Neural progenitor cell (in vitro differentiated cells): Measurements from ENCODE around the gene STKLD1. TPM values are rescaled to one million over a fixed set of nuclear protein-coding genes. Genes with fewer than 3 reads are reported as not detected.

Experiments
- DNase-seq: peaks from one replicate; pipeline ENCODE4 v3.0.0-alpha.2; 2016; ENCODE audit warnings: low spot score
- H2AFZ ChIP-seq: fragments of 200-600 bp; sonication (generic); replicated peaks from 2 replicates; pipeline ENCODE4 v1.6.1; 2016; ENCODE audit warnings: antibody characterized with exemption
- H3F3A ChIP-seq: fragments of 200-600 bp; sonication (generic); 2 replicates; pipeline ENCODE4 v1.6.1; 2016; ENCODE audit warnings: antibody characterized with exemption, low read depth
- H3K27ac ChIP-seq: fragments of 200-600 bp; sonication (generic); 2 replicates; pipeline ENCODE4 v1.5.1; 2016; ENCODE audit warnings: mild to moderate bottlenecking
- H3K27me3 ChIP-seq: fragments of 200-600 bp; sonication (generic); 2 replicates; pipeline ENCODE4 v1.6.1; 2016; ENCODE audit warnings: mild to moderate bottlenecking, moderate library complexity
- H3K36me3 ChIP-seq: fragments of 200-600 bp; sonication (generic); 2 replicates; pipeline ENCODE4 v1.5.1; 2016
- H3K4me1 ChIP-seq: fragments of 200-600 bp; sonication (generic); 2 replicates; pipeline ENCODE4 v1.6.1; 2016; ENCODE audit warnings: mixed run types
- H3K4me2 ChIP-seq: fragments of 200-600 bp; sonication (generic); 2 replicates; pipeline ENCODE4 v1.6.1; 2016
- H3K4me3 ChIP-seq: fragments of 200-600 bp; sonication (generic); 2 replicates; pipeline ENCODE4 v1.5.1; 2016
- H3K79me2 ChIP-seq: fragments of 200-600 bp; sonication (generic); 2 replicates; pipeline ENCODE4 v1.6.1; 2016; ENCODE audit warnings: low read depth
- H3K9ac ChIP-seq: fragments of 200-600 bp; sonication (generic); 2 replicates; pipeline ENCODE4 v1.6.1; 2016
- H3K9me3 ChIP-seq: fragments of 200-600 bp; sonication (generic); 2 replicates; pipeline ENCODE4 v1.5.1; 2016; ENCODE audit warnings: low read depth
- H4K20me1 ChIP-seq: fragments of 200-600 bp; sonication (generic); 2 replicates; pipeline ENCODE4 v1.6.1; 2016; ENCODE audit warnings: low read depth
- H3K27ac Mint-ChIP-seq: 3 replicates; pipeline ENCODE4 v1.8.0; 2021; ENCODE audit warnings: mixed read lengths
- H3K27me3 Mint-ChIP-seq: 2 replicates; pipeline ENCODE4 v1.8.0; 2022; ENCODE audit warnings: low read depth, mild to moderate bottlenecking, inconsistent platforms, moderate library complexity, mixed read lengths; ENCODE audit not compliant: insufficient read depth
- H3K36me3 Mint-ChIP-seq: 3 replicates; pipeline ENCODE4 v1.8.0; 2021; ENCODE audit warnings: mixed read lengths
- H3K4me1 Mint-ChIP-seq: 3 replicates; pipeline ENCODE4 v1.8.0; 2021; ENCODE audit warnings: mixed read lengths
- H3K4me3 Mint-ChIP-seq: 3 replicates; pipeline ENCODE4 v1.8.0; 2021; ENCODE audit warnings: mild to moderate bottlenecking, moderate library complexity, mixed read lengths
- H3K9me3 Mint-ChIP-seq: 3 replicates; pipeline ENCODE4 v1.8.0; 2020; ENCODE audit warnings: mixed read lengths
- CTCF ChIP-seq: fragments of 200-600 bp; sonication (generic); IDR thresholded peaks from 2 replicates; pipeline ENCODE4 v1.5.1; 2017; ENCODE audit warnings: antibody characterized with exemption, mild to moderate bottlenecking
- EZH2 ChIP-seq: fragments of 200-600 bp; sonication (generic); IDR thresholded peaks from 2 replicates; pipeline ENCODE4 v1.6.1; 2017; ENCODE audit warnings: antibody characterized with exemption, mild to moderate bottlenecking, moderate library complexity
- EZH2phosphoT487 ChIP-seq: fragments of 200-600 bp; sonication (generic); IDR thresholded peaks from 2 replicates; pipeline ENCODE4 v1.6.1; 2017; ENCODE audit warnings: antibody characterized with exemption
- total RNA-seq: library from RNA; depleted of rRNA; stranded (reverse); fragments of >200 nt; gene quantifications from 2 replicates; pipeline ENCODE4 v1.2.3, GENCODE V29; 2015; ENCODE audit warnings: low replicate concordance

Gene STKLD1
- total RNA-seq, 1 donor from 2014 or later: 0.58 TPM

GRCh38 chr9:133340256-133340655, 35.9 kb upstream of the STKLD1 start:
- Mint-ChIP-seq H3K27ac (no peak overlapping the region), H3K9me3 (no peaks in the 10 kb centered on the region), H3K4me1 (peaks cover 6% of the 10 kb centered on the region), H3K27me3 (peaks cover 5% of the 10 kb centered on the region), H3K36me3 (peaks cover 22% of the 10 kb centered on the region), H3K4me3 (no peak overlapping the region)
- Histone ChIP-seq H3K4me2 (no peak overlapping the region), H3K36me3 (no peaks in the 10 kb centered on the region), H3K4me1 (peaks cover 5% of the 10 kb centered on the region), H3K27ac (no peak overlapping the region), H3K9me3 (no peaks in the 10 kb centered on the region), H3K4me3 (no peak overlapping the region), H3K79me2 (peaks cover 10% of the 10 kb centered on the region), H2AFZ (no peak overlapping the region), H3K9ac (no peak overlapping the region), H3F3A (peaks cover 30% of the 10 kb centered on the region), H3K27me3 (no peaks in the 10 kb centered on the region), H4K20me1 (peaks cover 10% of the 10 kb centered on the region)
- DNase-seq: no peak
- TF ChIP-seq CTCF: no peak
- no peak for TF ChIP-seq EZH2
- no peak for TF ChIP-seq EZH2phosphoT487

- Histone ChIP-seq H3K27ac (no peak overlapping the region), H3K79me2 (peaks cover 10% of the 10 kb centered on the region), H3F3A (peaks cover 26% of the 10 kb centered on the region), H4K20me1 (peaks cover 14% of the 10 kb centered on the region), H3K4me2 (no peak overlapping the region), H3K4me1 (peaks cover 5% of the 10 kb centered on the region), H3K36me3 (no peaks in the 10 kb centered on the region), H3K9me3 (no peaks in the 10 kb centered on the region), H3K9ac (no peak overlapping the region), H3K4me3 (no peak overlapping the region), H2AFZ (no peak overlapping the region), H3K27me3 (no peaks in the 10 kb centered on the region)
- TF ChIP-seq CTCF (no peak), EZH2phosphoT487 (no peak), EZH2 (no peak)
- no peak for DNase-seq
- H3K4me1 Mint-ChIP-seq: peaks cover 4% of the 10 kb centered on the region
- no peak overlapping the region for H3K27ac Mint-ChIP-seq
- H3K9me3 Mint-ChIP-seq: no peaks in the 10 kb centered on the region
- H3K36me3 Mint-ChIP-seq: peaks cover 22% of the 10 kb centered on the region
- H3K4me3 Mint-ChIP-seq: no peak overlapping the region
- peaks cover 3% of the 10 kb centered on the region for H3K27me3 Mint-ChIP-seq
Observed at GRCh38 chr9:133340916-133341315, 35.2 kb upstream of the STKLD1 start.

- Histone ChIP-seq H3K4me3 (no peak overlapping the region), H3F3A (peaks cover 24% of the 10 kb centered on the region), H3K36me3 (no peaks in the 10 kb centered on the region), H3K9ac (no peak overlapping the region), H3K4me1 (peaks cover 5% of the 10 kb centered on the region), H3K27ac (no peak overlapping the region), H3K9me3 (no peaks in the 10 kb centered on the region), H4K20me1 (peaks cover 20% of the 10 kb centered on the region), H3K79me2 (peaks cover 16% of the 10 kb centered on the region), H3K27me3 (no peaks in the 10 kb centered on the region), H2AFZ (no peak overlapping the region), H3K4me2 (no peak overlapping the region)
- Mint-ChIP-seq H3K27ac (no peak overlapping the region), H3K4me3 (no peak overlapping the region), H3K27me3 (peaks cover 3% of the 10 kb centered on the region), H3K36me3 (peaks cover 22% of the 10 kb centered on the region), H3K4me1 (peaks cover 3% of the 10 kb centered on the region), H3K9me3 (no peaks in the 10 kb centered on the region)
- TF ChIP-seq CTCF (no peak), EZH2 (no peak), EZH2phosphoT487 (no peak)
- DNase-seq: no peak
Observed at GRCh38 chr9:133341369-133342068, 34.6 kb upstream of the STKLD1 start.
